Right lobe of liver (tissue), 4 donors: ENCODE results near the gene VAPB.

Experiments
- POLR2A ChIP-seq: fragments of 450-650 bp; IDR thresholded peaks from one replicate; pipeline ENCODE4 v1.6.1; 2017; ENCODE audit warnings: antibody characterized with exemption, mild to moderate bottlenecking
- TF ChIP-seq, protein P1 (sequence below), 4 donors: fragments of 200-600 bp in 3 of 4; fragments of 450-650 bp in 1 of 4; IDR thresholded peaks; one replicate each; pipeline versions ENCODE4 v1.5.1 to v1.8.0; 2016 to 2022; ENCODE audit warnings: antibody characterized with exemption in 4 of 4, mild to moderate bottlenecking in 2 of 4
- donor health status: DM: no; HTN: no; CAD: no.
- donor health status: DM: no; HTN: no; CAD: no.
- donor health status: DM: no; HTN: yes; CAD: no.

DNA sequence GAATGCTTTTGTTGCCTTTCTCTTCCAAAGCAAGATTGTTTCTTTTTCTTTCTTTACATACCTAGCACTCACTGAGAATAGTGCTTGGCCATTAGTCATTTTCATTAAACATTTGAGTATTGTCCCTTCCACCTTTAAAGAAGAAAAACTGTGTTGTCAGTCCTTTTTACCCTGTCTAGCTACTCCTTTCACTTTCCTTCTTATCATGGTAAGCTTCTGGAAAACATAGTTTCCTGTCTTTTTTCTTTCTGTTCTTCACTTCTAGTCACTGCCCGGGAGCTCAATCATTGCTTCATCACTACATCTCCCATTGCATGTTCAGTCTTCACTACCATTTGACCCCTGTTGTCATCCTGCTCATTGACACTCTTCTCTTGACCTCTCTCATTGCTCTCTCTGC, 12.1 kb downstream of the VAPB start:
- no peak for TF ChIP-seq POLR2A
- TF ChIP-seq, protein P1, sequence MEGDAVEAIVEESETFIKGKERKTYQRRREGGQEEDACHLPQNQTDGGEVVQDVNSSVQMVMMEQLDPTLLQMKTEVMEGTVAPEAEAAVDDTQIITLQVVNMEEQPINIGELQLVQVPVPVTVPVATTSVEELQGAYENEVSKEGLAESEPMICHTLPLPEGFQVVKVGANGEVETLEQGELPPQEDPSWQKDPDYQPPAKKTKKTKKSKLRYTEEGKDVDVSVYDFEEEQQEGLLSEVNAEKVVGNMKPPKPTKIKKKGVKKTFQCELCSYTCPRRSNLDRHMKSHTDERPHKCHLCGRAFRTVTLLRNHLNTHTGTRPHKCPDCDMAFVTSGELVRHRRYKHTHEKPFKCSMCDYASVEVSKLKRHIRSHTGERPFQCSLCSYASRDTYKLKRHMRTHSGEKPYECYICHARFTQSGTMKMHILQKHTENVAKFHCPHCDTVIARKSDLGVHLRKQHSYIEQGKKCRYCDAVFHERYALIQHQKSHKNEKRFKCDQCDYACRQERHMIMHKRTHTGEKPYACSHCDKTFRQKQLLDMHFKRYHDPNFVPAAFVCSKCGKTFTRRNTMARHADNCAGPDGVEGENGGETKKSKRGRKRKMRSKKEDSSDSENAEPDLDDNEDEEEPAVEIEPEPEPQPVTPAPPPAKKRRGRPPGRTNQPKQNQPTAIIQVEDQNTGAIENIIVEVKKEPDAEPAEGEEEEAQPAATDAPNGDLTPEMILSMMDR (IDR thresholded peaks at IDR 0.05) = no peak
